Thymus (tissue), 14 donors: ENCODE data around the gene OR1B1. TPM values are rescaled to one million over a fixed set of nuclear protein-coding genes. Genes with fewer than 3 reads are reported as not detected.

Source experiments
- DNase-seq, 9 donors: peaks; one replicate each; pipeline ENCODE4 v3.0.0-alpha.2; 2013; ENCODE audit warnings: low spot score in 9 of 9, low read depth in 6 of 9, missing footprints in 1 of 9
- H3K27ac ChIP-seq, 2 donors: one replicate each; pipeline ENCODE4 v1.5.1; 2013; ENCODE audit warnings: control low read depth in 1 of 2, low read depth in 1 of 2, low read length in 1 of 2, mild to moderate bottlenecking in 1 of 2, moderate library complexity in 1 of 2
- H3K27me3 ChIP-seq, 2 donors: one replicate each; pipeline ENCODE4 v1.5.1; 2013; ENCODE audit warnings: low read length in 1 of 2; ENCODE audit not compliant: control insufficient read depth in 2 of 2, insufficient read depth in 1 of 2
- H3K36me3 ChIP-seq, 2 donors: one replicate each; pipeline ENCODE4 v1.5.1; 2013; ENCODE audit warnings: low read length in 1 of 2, mild to moderate bottlenecking in 1 of 2, moderate library complexity in 1 of 2; ENCODE audit not compliant: control insufficient read depth in 2 of 2, insufficient read depth in 2 of 2
- H3K4me1 ChIP-seq, 2 donors: one replicate each; pipeline ENCODE4 v1.5.1; 2013; ENCODE audit warnings: low read length in 2 of 2; ENCODE audit not compliant: control insufficient read depth in 2 of 2, insufficient read depth in 2 of 2
- H3K4me3 ChIP-seq, 2 donors: one replicate each; pipeline ENCODE4 v1.5.1; 2013; ENCODE audit warnings: low read length in 2 of 2, control low read depth in 1 of 2, mild to moderate bottlenecking in 1 of 2
- H3K9me3 ChIP-seq, 2 donors: one replicate each; pipeline ENCODE4 v1.5.1; 2013; ENCODE audit warnings: low read length in 1 of 2, mild to moderate bottlenecking in 1 of 2; ENCODE audit not compliant: control insufficient read depth in 2 of 2, insufficient read depth in 1 of 2
- WGBS: extraction: QIAGEN DNeasy Blood & Tissue Kit; methylation state at CpG from one replicate; pipeline ENCODE4 v1.1.7; 2013; 5-methylcytosine and 5-hydroxymethylcytosine counted together
- long read RNA-seq, 10 donors: transcript quantifications; one replicate each; lab custom pipeline, GENCODE V29; 2026
- polyA plus RNA-seq: library from polyadenylated mRNA; stranded (reverse); fragments of 200-250 nt; gene quantifications from one replicate; pipeline ENCODE4 v1.2.3, GENCODE V29; 2013
- total RNA-seq: library from RNA; stranded (reverse); fragments of 120-200 nt; gene quantifications from one replicate; pipeline ENCODE4 v1.2.4, GENCODE V29; 2013
- donor health status: healthy.

OR1B1 gene
- total RNA-seq, result not detected
- polyA plus RNA-seq, result not detected
- long read RNA-seq, donor 1, result 0 reads
- long read RNA-seq, donor 2, result 0 reads
- long read RNA-seq, donor 3, result 0 reads
- long read RNA-seq, donor 4, result 0 reads
- long read RNA-seq, donor 5, result 0 reads
- long read RNA-seq, donor 6, result 0 reads
- long read RNA-seq, donor 7, result 0 reads
- long read RNA-seq, donor 8, result 0 reads
- long read RNA-seq, donor 9, result 0 reads
- long read RNA-seq, donor 10, result 0 reads

DNA sequence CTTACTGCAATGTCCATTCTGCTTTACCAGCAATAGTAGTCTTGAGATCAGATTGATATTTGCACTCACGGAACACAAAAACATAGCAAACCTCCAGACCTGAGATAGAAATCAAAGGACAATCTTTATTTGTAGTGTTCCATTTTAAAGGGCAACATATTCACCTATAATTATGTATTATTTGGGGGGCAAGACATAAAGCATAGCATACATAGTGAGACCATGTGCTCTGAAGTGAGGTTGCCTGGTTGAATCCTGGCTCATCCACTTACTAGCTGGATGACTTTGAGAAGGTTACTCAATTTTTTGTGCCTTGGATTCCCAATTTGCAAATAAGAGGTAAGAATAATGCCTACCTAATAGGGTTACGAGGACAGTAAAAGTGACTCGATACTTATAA is at the start of gene OR1B1:
TSS of gene OR1B1 (minus strand) at position 101 of the 400 bp plus-strand sequence.
- H3K27ac ChIP-seq, result no peak within 1 kb of the TSS
- 95% methylated on average over 3 of the region's 3 CpGs for WGBS

DNA sequence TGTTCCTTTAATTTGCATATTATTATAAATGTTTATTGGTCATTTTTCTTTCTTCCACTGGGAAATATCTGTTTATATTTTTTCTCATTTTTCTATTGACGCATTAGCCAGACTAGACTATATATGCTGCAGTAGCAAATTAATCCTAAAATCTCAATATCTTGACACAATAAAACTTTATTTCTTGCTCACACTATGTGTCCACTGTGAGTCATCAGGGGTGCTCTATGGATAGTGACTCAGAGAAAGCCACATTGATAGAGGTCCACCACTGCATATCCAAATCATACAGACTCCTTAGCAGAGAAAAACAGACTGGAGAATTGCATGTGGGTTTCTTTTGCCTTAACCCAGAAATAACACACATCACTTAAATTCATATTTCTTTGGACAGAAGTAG is 38.3 kb upstream of the OR1B1 start:
- no peaks in the 10 kb centered on the region for H3K36me3 ChIP-seq
- WGBS, result 100% methylated on average over 1 of the region's 1 CpG
- no peaks in the 10 kb centered on the region for H3K27me3 ChIP-seq
- H3K9me3 ChIP-seq, result no peaks in the 10 kb centered on the region
- no peak overlapping the region for H3K4me3 ChIP-seq
- DNase-seq, result no peak
- no peak overlapping the region for H3K27ac ChIP-seq
- H3K4me1 ChIP-seq, result no peaks in the 10 kb centered on the region

More for the DNA sequence above, at the start of gene OR1B1:
- Histone ChIP-seq H3K36me3 (no peaks in the 10 kb centered on the region), H3K4me1 (no peaks in the 10 kb centered on the region), H3K27me3 (no peaks in the 10 kb centered on the region), H3K9me3 (no peaks in the 10 kb centered on the region), H3K4me3 (no peak within 1 kb of the TSS)
- DNase-seq, result no peak

GRCh38 chr9:122684851-122685250 is 27.4 kb upstream of the OR1B1 start:
- no peaks in the 10 kb centered on the region for H3K4me1 ChIP-seq
- H3K27ac ChIP-seq, result no peak overlapping the region
- H3K27me3 ChIP-seq, result no peaks in the 10 kb centered on the region
- H3K36me3 ChIP-seq, result no peaks in the 10 kb centered on the region
- no peaks in the 10 kb centered on the region for H3K9me3 ChIP-seq
- no peak overlapping the region for H3K4me3 ChIP-seq
- DNase-seq, result no peak

GRCh38 chr9:122672481-122672880 is 15.1 kb upstream of the OR1B1 start:
- Histone ChIP-seq H3K36me3 (no peaks in the 10 kb centered on the region), H3K9me3 (peaks cover 0 to 4% of the 10 kb centered on the region in 2 donors), H3K27me3 (no peaks in the 10 kb centered on the region), H3K4me1 (no peaks in the 10 kb centered on the region), H3K4me3 (no peak overlapping the region), H3K27ac (no peak overlapping the region)
- DNase-seq, result no peak
- 60% methylated on average over 2 of the region's 2 CpGs for WGBS

- Histone ChIP-seq H3K4me3 (no peak within 1 kb of the TSS), H3K27ac (no peak within 1 kb of the TSS), H3K4me1 (no peaks in the 10 kb centered on the region), H3K27me3 (peaks cover 0 to 2% of the 10 kb centered on the region in 2 donors), H3K9me3 (no peaks in the 10 kb centered on the region), H3K36me3 (no peaks in the 10 kb centered on the region)
- DNase-seq, result no peak
- 75% methylated on average over 2 of the region's 2 CpGs for WGBS
Observed at GRCh38 chr9:122661416-122661815, 4.0 kb upstream of the OR1B1 start, which contains the start of gene OR1L1. Gene OR1L1, plus strand, starts transcription at chr9:122661716. Its CDS starts 0 bp downstream, at chr9:122661716.

DNA sequence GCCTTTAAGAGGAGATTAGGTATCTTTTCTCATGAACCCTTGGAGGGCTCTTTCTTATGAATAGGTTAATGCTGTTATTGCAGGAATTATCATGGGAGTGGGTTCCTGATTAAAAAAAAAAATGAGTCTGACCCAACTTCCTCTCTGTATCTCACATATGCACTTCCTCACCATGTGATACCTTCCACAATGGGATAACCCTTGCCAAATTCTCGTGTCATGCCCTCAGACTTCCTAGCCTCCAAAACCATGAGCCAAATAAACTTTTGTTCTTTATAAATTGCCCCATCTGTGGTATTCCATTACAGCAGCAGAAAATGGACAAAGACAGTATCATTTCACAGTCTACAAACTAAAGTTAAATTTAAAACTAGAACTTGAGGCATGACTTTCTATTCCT is 1.0 kb downstream of the OR1B1 start:
- 39% methylated on average over 1 of the region's 1 CpG for WGBS

GRCh38 chr9:122642226-122642625 is 15.2 kb downstream of the OR1B1 start:
- H3K36me3 ChIP-seq, result no peaks in the 10 kb centered on the region
- no peak overlapping the region for H3K27ac ChIP-seq
- H3K4me1 ChIP-seq, result no peaks in the 10 kb centered on the region
- no peak overlapping the region for H3K4me3 ChIP-seq
- DNase-seq, result peak in 1 of 9 donors; percentile 1
- 63% methylated on average over 2 of the region's 2 CpGs for WGBS
- no peaks in the 10 kb centered on the region for H3K27me3 ChIP-seq
- no peaks in the 10 kb centered on the region for H3K9me3 ChIP-seq

More for the DNA sequence above, 1.0 kb downstream of the OR1B1 start:
- H3K27ac ChIP-seq, result no peak overlapping the region
- H3K36me3 ChIP-seq, result no peaks in the 10 kb centered on the region
- no peak for DNase-seq
- H3K27me3 ChIP-seq, result no peaks in the 10 kb centered on the region
- H3K4me3 ChIP-seq, result no peak overlapping the region
- no peaks in the 10 kb centered on the region for H3K4me1 ChIP-seq
- H3K9me3 ChIP-seq, result no peaks in the 10 kb centered on the region

DNA sequence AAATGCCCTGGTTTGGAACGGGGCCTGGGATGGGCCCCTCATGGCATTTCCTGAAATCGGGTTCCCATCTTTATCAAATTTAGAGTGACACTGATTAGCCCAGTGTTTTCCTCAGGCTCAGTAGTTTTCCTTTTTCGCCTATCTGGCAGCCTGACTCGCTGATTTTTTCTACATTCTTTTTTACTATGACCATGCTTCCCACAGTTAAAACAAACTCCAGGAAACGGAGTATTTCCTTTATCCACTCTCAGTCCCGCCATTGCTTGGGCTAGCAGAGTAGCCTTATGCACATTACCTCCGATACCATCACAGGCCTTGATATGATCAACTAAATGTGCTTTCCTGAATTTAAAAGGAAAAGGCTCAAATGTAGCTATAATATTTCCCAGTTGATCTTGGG is 37.4 kb downstream of the OR1B1 start:
- DNase-seq, result no peak
- H3K9me3 ChIP-seq, result no peaks in the 10 kb centered on the region
- 77% methylated on average over 7 of the region's 7 CpGs for WGBS
- no peaks in the 10 kb centered on the region for H3K4me1 ChIP-seq
- H3K27me3 ChIP-seq, result no peaks in the 10 kb centered on the region
- no peak overlapping the region for H3K27ac ChIP-seq
- H3K36me3 ChIP-seq, result no peaks in the 10 kb centered on the region
- no peak overlapping the region for H3K4me3 ChIP-seq

DNA sequence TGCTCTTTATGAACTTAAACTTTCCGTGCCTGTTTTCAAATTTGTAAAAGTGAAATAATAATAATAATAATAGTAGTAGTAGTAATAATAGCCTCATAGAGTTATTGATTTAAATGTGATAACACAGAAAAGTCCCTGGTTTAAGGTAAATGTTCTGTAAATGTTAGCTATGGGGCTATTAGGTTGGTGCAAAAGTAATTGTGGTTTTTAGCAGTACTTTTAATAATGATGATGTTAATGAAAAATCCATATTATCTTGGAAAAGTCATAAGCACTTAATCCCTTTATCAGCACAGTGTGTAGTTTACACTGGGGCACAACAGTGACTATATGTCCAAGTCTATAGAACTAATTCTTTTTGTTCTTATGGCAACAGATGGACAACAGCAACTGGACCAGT is 43.1 kb downstream of the OR1B1 start, which contains the start of gene OR1Q1:
TSS of gene OR1Q1 (plus strand) at position 377 of the 400 bp plus-strand sequence. CDS start at position 377, 0 bp downstream.
- H3K4me1 ChIP-seq, result no peaks in the 10 kb centered on the region
- no peaks in the 10 kb centered on the region for H3K36me3 ChIP-seq
- DNase-seq, result no peak
- H3K9me3 ChIP-seq, result no peaks in the 10 kb centered on the region
- no peak within 1 kb of the TSS for H3K27ac ChIP-seq
- H3K27me3 ChIP-seq, result peaks cover 0 to 2% of the 10 kb centered on the region in 2 donors
- WGBS, result 93% methylated on average over 1 of the region's 1 CpG
- no peak within 1 kb of the TSS for H3K4me3 ChIP-seq
